ENCODE results near the gene AMN1. TPM values are rescaled to one million over a fixed set of nuclear protein-coding genes. Genes with fewer than 3 reads are reported as not detected.

AMN1 gene
- total RNA-seq, result 8.2 and 8.3 TPM in 2 replicates
- long read RNA-seq, transcript AMN1-201 (7 exons, 2,110 nt), result major isoform, 12 of 21 reads
- long read RNA-seq, partial matches to known transcripts, result 0 of 21 reads
- long read RNA-seq, other reads (novel, unspliced or antisense), result 6 of 21 reads

DNA sequence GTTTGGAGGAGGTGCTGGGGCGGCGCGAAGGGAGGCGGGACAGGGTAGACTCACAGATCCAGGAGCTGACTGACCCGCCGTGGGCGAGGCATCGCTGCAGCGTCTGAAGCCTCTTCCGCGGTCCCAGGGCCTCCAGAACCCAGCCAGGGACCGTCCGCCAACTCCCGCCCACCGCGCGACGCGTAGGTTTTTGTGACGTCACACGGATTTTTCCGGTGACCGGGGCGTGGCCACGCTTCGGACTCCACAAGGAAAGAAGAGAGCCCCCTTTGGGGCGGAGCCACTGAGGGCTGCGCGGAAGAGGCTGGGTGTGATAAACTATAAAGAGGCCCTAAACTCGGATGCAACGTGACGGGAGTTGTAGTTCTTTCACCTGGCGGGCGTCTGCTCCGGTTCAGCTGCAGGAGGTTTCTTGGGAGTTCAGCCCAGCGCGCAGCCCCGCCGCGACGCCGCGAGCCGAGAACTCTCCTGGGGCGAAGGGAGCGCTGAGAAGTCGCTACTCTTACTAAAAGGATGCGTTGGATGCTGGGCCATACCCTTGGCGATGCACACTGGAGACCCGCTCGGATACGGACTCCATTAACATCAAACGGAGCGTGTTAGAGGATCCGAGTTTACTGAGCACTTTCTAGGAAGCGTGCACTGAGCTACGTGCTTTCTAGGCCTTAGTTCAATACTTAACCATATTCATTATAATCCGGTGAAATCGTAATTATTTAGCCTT is at the start of gene AMN1:
Gene AMN1, minus strand, starts transcription at position 105 of the 724 bp plus-strand sequence. Its CDS starts 13 bp downstream, at position 92.
- peak within 1 kb of the TSS; percentile 99 for H3K4me3 Mint-ChIP-seq
- H3K36me3 Mint-ChIP-seq (ENCODE audit: low read depth), result peaks cover 3% of the 10 kb centered on the region
- H3K27me3 Mint-ChIP-seq (ENCODE audit: low read depth), result no peaks in the 10 kb centered on the region
- peaks cover 8% of the 10 kb centered on the region for H3K9me3 Mint-ChIP-seq
- peak; percentile 100 for DNase-seq (ENCODE audit: low read depth, low spot score)
- H3K4me1 Mint-ChIP-seq, result peaks cover 26% of the 10 kb centered on the region
- peak within 1 kb of the TSS; percentile 97 for H3K27ac Mint-ChIP-seq (ENCODE audit: unreplicated experiment)
- TF ChIP-seq, protein P1, sequence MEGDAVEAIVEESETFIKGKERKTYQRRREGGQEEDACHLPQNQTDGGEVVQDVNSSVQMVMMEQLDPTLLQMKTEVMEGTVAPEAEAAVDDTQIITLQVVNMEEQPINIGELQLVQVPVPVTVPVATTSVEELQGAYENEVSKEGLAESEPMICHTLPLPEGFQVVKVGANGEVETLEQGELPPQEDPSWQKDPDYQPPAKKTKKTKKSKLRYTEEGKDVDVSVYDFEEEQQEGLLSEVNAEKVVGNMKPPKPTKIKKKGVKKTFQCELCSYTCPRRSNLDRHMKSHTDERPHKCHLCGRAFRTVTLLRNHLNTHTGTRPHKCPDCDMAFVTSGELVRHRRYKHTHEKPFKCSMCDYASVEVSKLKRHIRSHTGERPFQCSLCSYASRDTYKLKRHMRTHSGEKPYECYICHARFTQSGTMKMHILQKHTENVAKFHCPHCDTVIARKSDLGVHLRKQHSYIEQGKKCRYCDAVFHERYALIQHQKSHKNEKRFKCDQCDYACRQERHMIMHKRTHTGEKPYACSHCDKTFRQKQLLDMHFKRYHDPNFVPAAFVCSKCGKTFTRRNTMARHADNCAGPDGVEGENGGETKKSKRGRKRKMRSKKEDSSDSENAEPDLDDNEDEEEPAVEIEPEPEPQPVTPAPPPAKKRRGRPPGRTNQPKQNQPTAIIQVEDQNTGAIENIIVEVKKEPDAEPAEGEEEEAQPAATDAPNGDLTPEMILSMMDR (conservative IDR thresholded peaks at IDR 0.05), result peak; percentile 38

DNA sequence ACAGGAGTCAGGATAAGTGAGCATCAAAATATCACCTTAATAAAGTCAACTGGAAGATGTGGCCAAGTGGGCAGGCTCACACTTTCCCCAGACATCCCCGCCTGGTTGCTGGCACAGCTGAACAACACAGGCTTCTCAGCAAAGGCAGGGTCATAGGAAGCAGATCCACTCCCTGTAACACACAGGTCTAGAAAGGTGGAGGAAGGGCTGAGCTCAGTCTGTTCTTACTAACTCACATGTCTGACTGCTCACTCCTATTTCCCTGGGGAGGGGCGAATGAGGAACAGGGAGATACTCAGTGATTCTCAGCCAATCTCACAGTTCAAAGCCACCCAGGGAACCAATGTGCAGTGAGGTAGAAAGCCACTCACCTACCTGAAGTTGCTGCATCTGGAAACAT is 45.0 kb upstream of the AMN1 start:
- H3K9me3 Mint-ChIP-seq, result no peaks in the 10 kb centered on the region
- no peak overlapping the region for H3K27ac Mint-ChIP-seq (ENCODE audit: unreplicated experiment)
- peaks cover 13% of the 10 kb centered on the region for H3K4me1 Mint-ChIP-seq
- DNase-seq (ENCODE audit: low read depth, low spot score), result no peak
- no peak overlapping the region for H3K4me3 Mint-ChIP-seq
- no peaks in the 10 kb centered on the region for H3K27me3 Mint-ChIP-seq (ENCODE audit: low read depth)
- H3K36me3 Mint-ChIP-seq (ENCODE audit: low read depth), result no peaks in the 10 kb centered on the region
- TF ChIP-seq, protein P1 (conservative IDR thresholded peaks at IDR 0.05), result no peak

DNA sequence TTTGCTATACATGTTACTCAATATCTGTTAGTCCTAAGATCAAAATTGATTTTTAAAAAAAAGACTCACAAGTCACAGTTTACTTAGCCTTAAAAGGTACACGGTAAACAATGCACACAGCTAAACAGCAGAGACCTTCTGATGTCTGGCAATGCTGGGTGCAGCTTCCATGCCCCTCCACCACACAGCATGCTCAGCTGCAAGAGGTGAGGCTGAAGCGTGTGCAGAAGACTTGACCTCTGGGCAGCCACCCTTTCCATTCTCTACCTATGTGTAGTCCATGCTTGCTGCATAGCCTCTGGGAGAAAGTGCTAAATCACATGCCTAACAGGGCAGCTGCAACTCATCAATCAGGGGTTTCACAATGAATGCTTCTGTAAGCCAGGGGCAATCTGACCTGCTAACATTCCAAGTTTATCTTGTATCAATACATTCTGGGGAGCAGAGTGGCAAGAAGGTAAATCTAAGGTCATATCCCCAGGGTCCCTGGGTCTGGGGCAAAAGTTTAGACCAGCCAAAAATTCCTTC is 44.5 kb upstream of the AMN1 start:
- H3K27ac Mint-ChIP-seq (ENCODE audit: unreplicated experiment), result no peak overlapping the region
- DNase-seq (ENCODE audit: low read depth, low spot score), result no peak
- no peaks in the 10 kb centered on the region for H3K27me3 Mint-ChIP-seq (ENCODE audit: low read depth)
- H3K36me3 Mint-ChIP-seq (ENCODE audit: low read depth), result no peaks in the 10 kb centered on the region
- H3K9me3 Mint-ChIP-seq, result no peaks in the 10 kb centered on the region
- peaks cover 13% of the 10 kb centered on the region for H3K4me1 Mint-ChIP-seq
- TF ChIP-seq, protein P1 (conservative IDR thresholded peaks at IDR 0.05), result no peak
- H3K4me3 Mint-ChIP-seq, result no peak overlapping the region

DNA sequence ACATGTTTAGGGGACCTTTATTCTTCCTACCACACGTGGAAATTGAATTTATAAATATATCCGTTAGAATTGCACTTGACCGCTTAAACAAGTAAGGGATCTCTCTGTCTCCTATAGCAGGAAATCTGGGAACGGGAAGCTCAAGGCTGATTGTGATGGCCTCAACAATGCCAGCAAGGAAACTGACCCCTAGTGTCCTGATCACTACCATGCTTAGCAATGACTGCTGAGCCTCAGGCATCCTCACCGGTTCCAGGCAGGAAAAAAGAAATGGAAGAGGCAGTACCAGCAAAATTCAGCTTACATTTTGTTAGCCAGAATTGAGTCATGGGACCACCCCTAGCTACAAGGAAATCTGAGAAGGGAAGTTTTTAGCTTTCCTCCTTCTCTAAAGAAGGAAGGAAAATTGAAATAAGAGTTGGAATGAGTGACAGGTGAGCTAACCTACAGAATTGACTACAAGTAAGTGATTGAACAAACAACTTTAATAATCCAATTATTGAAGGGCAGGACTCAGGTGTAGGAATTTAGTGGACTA is 43.9 kb upstream of the AMN1 start:
- Mint-ChIP-seq H3K36me3 (ENCODE audit: low read depth) (no peaks in the 10 kb centered on the region), H3K27me3 (ENCODE audit: low read depth) (no peaks in the 10 kb centered on the region), H3K4me1 (peaks cover 13% of the 10 kb centered on the region), H3K4me3 (no peak overlapping the region), H3K27ac (ENCODE audit: unreplicated experiment) (no peak overlapping the region), H3K9me3 (no peaks in the 10 kb centered on the region)
- DNase-seq (ENCODE audit: low read depth, low spot score), result no peak
- TF ChIP-seq, protein P1 (conservative IDR thresholded peaks at IDR 0.05), result no peak

DNA sequence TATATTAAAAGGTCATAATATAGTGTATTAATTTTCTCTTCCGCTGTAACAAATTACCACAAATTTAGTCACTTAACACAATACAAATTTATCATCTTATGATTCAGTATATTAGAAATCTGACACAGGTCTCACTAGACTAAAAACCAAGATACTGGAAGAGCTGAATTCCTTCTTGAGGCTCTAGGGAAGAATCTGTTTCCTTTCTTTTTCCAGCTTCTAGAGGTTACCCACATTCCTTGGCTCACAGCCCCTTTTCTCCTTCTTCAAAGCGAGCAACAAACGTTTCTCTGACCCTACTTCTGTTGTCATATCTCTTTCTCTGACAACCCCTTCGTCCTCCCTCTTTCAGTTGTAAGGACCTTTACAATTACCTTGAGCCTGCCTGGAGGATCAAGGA is 43.4 kb upstream of the AMN1 start:
- Mint-ChIP-seq H3K27me3 (ENCODE audit: low read depth) (no peaks in the 10 kb centered on the region), H3K9me3 (no peaks in the 10 kb centered on the region), H3K4me3 (no peak overlapping the region), H3K4me1 (peaks cover 13% of the 10 kb centered on the region), H3K27ac (ENCODE audit: unreplicated experiment) (no peak overlapping the region), H3K36me3 (ENCODE audit: low read depth) (no peaks in the 10 kb centered on the region)
- TF ChIP-seq, protein P1 (conservative IDR thresholded peaks at IDR 0.05), result no peak
- DNase-seq (ENCODE audit: low read depth, low spot score), result no peak
